HG02642 (cell line): ENCODE data around the gene SCNM1.
"Not testable (repeated sequence)": the region's sequence is repeated elsewhere in the genome, so short reads cannot be mapped to it uniquely, and the experiment has no call there.

ENCODE experiments used
- ATAC-seq: cut with Tn5 transposase; IDR thresholded peaks from one replicate; pipeline ENCODE4 v1.9.1; 2021; ENCODE audit warnings: mild to moderate bottlenecking; ENCODE audit not compliant: unreplicated experiment, poor library complexity

SCNM1 gene

DNA sequence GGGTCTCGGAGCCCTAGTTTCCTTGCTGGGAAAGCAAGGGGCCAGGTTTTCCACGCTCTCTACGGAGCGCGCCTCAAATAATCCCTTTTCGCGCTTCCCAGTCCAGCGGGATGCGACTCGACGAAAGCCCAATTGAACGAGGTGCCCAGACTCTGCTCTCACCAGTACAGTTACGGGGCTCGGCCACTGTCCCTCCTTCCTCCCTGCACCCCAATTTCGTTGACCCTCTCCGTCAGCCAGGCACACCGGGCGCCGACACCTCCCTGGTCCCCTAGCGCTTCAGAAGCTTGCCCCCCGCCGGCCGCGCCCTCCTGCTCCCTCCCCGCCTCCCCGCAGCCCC is 19.9 kb upstream of the SCNM1 start:
- ATAC-seq = peak; percentile 4

DNA sequence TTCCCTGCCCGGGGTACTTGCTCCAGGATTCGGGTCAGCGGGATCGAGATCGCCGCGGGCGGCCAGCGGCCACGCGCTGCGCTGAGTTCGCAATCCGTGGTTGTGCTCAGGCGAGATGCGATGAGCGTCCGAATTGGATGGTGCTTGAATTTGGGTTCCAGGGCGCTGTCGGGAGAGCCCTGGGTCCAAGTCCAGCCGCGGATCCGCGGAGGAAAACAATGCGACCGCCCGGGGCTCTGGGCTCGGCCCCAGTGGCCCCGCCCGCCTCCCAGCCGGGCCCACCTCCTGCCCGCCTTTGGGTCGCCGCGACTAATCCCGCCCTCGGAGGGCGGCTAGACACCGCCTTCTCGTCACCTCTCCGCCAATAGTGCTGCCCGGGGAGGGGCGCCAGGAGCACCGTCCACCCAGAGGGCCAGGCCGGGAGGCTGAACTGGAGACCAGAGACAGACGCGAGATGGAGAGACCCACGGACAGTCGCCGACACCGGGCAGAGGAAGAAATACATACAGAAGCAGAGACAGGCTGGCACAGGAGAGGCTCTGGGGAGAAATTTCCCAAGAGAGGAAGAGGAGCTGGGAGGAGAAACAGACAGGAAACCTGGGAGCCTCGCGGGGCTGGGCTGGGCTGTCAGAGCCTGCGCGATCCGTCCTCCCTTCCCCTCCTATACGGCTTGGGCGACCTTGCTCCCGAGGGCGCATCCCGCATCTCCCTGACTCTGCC is 19.4 kb upstream of the SCNM1 start, which contains the start of gene SEMA6C:
Gene SEMA6C, minus strand, starts transcription at position 220 of the 720 bp plus-strand sequence. CDS start 4,010 bp downstream, outside the sequence.
- ATAC-seq = peak; percentile 99

DNA sequence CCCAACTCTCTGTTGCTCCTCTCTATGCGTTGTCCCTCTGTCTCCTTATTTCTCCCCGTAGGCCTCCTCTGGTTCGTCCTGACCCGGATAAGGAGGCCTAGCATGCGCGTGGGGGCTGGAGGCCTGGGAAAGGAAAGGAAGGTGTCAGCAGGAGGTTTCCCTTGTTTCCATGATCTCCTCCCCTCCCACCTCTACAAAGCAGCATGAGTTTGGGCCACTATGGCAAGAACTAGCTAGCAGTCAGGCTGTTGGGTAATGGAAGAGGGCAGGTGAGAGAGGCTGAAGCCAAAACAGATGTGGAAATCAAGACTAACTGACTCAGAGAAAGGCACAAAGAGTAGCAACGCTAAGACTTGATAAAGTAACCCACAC is 18.8 kb upstream of the SCNM1 start:
- ATAC-seq = peak; percentile 4

DNA sequence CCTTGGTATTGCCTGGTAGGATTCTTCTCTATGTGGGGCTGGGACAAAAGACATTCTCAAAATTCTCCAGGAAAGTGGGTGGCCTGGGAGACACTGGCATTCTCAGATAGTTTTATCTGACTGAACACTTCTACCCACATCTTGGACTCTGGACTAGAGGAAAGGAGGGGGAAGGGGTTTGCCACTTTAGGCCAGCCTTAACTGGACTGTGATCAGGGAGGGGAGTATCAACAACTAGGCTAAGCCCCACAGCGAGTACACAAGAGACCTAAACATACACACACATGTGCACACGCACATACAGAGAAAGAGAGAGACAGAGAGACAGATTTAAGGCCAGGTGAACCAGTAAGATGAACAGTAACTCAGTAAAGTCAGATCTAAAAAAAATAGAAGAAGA is 18.3 kb upstream of the SCNM1 start:
- no peak for ATAC-seq

DNA sequence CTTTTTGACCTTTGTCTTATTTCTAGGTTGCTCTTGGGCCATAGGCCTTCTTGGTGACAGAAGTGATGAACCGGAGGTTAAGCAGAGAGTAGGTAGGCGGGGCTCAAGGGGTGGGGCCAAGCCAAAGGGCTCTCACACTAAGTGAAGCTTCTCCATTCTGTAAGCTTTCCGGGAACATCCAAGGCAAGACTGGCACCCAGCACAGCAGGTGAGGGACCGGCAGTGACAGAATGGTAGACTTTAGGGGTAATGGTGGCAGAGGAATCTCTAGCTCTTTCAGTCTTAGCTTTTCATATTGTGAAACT is 9.5 kb upstream of the SCNM1 start, which contains the start of gene TNFAIP8L2:
Gene TNFAIP8L2, plus strand, starts transcription at position 135 of the 305 bp plus-strand sequence. CDS start 2,049 bp downstream, outside the sequence.
- peak; percentile 69 for ATAC-seq

DNA sequence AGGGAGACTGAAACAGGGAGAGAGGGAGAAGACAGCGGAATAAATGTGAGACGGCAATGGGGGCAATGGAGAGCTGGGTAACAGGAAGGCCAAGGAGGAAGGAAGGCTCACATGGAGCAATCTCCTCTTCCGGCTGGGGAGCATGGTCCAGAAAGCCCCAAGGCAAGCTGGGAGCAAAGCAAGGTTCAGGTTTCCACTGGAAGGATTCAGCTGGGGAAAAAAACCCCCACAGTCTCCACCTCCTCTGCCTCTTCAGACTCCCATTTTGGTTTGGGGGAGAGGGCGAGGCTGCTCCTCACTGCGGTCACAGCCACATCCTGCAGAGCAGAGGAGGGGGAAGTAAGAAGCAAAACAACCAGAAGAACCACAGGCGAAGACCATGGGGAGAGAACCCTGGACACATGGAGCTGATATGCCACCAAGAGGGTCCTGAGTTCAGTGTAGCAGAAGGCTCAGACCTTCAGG is 8.8 kb upstream of the SCNM1 start:
- ATAC-seq = peak; percentile 26

DNA sequence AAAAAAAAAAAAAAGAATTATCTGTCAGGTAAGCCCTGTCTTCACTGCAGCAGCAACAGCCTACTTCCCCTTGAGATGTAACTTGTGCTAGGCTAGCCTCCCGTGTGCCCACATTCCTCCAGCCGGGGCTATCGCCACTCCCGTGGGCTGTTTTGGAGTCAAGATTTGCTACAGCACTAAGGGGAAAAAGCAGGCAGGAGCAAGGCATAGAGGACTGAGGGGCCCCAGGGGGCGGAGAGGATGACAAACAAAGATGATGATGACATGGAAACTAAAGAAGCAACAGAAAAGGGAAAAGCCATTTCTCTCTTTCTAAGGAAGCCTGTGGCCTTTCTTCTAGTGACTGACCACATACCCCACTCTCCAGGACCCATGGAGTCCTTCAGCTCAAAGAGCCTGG is 7.6 kb upstream of the SCNM1 start:
- ATAC-seq = no peak

DNA sequence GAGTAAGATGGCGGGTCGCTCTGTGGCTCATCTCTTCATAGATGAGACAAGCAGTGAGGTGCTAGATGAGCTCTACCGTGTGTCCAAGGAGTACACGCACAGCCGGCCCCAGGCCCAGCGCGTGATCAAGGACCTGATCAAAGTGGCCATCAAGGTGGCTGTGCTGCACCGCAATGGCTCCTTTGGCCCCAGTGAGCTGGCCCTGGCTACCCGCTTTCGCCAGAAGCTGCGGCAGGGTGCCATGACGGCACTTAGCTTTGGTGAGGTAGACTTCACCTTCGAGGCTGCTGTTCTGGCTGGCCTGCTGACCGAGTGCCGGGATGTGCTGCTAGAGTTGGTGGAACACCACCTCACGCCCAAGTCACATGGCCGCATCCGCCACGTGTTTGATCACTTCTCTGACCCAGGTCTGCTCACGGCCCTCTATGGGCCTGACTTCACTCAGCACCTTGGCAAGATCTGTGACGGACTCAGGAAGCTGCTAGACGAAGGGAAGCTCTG is 7.1 kb upstream of the SCNM1 start:
- no peak for ATAC-seq

DNA sequence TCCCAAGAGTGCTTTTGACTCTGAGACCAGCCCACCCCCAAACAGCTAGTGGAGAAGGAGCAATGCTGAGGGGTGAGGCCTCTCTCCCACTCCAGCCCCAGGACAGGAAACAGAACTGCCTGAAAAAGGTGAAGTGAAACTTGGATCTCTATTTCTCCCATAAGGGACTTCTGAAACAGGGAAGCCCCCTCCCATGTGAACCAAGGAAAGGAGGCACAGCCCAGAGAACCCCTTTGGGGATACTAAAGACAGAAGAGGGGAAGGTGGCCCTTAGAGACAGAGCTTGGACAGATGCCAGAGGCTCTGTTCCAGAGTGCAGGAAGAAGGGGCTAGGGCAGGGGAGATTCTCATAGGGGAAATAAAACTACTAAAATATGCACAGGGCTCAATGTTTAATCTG is 6.6 kb upstream of the SCNM1 start:
- ATAC-seq = no peak

DNA sequence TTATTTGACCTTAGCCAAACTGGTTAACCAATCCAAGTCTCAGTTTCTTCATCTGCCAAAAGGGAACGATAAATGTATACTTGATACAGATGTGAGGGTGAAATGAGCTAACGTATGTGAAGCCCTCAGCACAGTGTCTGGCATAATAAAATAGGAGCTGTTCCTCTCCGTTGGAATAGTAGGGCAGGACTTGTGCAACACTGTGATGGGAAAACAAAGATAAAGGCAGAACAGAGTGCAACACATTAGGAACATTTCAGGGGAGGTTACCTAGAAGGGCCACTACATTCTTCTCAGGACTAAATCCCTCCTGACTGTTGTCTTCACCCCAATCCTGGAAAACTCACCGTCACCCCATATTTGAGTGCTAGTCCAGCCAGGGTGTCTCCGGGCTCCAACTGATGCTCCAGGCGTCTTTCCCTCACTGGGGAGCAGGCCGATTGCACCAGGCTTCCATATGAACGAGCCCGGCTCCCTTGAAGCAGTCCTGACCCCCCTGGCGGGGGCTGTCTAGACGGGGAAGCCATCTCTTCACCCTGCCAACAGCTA is 1.1 kb upstream of the SCNM1 start:
- no peak for ATAC-seq

DNA sequence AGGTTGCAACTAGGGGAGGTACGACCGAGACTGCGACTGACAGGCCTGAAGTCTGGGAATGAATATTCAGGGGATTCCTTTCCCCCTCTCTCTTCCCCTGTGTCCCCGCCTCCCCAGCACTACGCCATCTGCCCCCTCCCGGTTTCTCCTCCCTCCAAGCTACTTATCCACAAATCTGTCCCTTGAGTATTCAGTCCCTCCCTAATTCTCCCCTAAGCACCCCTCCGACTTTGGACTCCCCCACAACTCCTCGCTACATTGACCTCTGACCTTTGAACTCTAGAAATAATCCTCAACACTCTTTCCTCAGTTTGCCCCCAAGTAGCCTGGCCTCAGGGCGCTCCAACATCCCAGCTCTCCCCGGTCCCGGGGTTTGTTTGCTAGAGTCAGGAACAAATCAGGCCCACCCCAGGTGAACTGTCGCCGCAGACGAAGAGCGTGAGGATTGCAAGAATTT is 635 bp upstream of the SCNM1 start:
- ATAC-seq = no peak

DNA sequence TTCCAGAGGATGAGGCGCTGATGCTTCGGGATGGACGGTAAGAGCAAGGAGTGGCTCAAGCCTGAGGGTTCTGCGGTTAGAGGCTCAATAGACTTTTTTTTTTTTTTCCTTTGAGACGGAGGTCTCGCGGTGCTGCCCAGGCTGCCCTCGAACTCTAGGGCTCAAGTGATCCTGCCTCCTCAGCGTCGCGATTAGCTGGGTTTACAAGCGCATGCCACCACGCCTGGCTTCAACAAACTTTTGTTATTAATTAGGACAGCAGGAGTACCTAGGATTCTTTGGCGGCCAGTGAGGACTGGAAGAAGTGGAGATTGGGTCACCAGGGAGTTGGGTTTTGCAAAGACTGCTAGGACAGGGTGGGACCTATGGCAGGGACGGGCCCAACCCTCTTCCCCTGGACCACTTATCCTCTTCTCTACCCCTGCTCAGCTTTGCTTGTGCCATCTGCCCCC is 587 bp downstream of the SCNM1 start:
- no peak for ATAC-seq

DNA sequence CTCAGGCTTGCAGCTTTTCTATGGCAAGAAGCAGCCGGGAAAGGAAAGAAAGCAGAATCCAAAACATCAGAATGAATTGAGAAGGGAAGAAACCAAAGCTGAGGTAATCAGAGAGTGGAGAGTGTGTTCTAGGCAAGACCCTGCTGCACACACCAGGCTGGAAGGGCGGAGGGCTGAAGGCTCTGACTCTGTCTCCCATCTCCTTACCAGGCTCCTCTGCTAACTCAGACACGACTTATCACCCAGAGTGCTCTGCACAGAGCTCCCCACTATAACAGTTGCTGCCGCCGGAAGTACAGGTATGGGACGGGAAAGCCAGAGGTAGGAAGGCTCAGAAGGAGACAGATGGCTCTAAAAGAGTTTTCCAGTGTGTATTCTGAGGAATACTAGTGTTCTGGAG is 1.2 kb downstream of the SCNM1 start:
- ATAC-seq = no peak

DNA sequence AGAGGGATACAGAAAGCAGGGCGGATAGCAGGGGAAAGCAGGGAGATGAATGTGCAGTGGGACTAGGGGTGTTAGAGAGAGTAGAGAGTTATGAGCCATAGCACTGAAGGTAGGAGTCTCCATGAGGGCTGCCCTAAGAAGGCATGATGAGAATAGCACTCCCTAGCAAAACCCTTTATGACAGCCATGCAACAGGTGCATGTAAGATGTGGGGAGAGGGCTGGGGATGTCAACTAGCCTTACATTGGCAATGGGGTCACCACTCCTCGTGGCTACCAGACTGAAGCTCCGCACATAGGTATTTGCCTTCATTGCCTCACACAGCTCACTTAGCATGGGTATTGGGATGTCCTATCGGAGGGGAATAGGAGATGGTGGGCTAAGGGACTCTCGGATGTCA is 5.2 kb downstream of the SCNM1 start:
- ATAC-seq = no peak

DNA sequence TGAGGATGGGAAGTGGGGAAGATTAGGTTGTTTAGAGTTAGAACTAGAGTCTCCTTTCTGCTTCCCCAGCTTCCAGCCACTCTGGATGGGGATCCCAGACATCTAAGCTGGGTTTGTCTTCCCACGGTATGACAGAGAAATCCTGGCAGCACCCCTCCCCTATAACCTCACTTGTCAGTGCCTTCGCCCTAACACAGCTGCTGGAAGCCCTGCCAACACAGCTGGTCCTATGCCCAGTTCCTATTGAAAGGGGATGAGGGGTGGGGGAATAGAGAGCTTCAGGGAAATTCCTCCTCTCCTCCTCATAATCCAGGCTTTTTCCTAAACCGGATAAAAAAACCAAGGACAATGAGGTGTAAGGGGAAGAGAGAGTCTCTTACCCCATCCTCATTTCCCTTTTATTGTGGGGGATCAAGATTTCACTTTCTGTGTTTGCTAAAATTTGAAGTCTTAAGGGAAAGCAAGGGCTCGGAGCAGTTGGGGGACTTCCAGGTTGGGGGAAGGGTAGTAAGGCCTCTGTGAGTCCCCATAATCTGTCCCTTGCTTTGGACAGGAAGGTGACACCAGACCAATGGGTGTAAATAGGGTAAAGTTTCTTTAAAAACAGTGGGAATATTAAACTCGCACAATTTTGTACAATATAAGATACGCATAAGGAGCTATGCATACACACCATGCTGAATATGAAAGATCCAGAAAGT is 9.2 kb downstream of the SCNM1 start:
- no peak for ATAC-seq

DNA sequence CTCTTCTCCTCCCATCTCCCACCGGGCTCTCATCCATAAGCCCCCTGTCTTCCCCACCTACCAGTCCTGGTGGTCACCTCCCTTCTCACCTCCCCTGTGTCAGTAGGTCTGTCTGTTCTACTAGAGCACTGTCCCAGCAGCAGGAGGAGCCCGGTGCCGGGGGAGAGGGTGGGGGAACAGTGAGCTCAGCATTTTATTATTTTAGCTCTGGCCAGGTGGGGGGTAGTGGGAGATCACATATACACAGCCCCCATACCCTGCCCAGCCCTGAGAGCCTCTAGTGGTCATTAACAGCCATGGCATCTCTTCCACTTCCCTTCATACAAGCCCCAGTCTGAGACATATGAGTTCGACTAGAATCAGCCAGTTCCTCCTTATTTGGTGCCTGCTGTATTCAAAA is 9.9 kb downstream of the SCNM1 start, which contains the start of gene TMOD4:
Gene TMOD4, minus strand, starts transcription at position 119 of the 400 bp plus-strand sequence. CDS start 1,106 bp downstream, outside the sequence.
- ATAC-seq = no peak

DNA sequence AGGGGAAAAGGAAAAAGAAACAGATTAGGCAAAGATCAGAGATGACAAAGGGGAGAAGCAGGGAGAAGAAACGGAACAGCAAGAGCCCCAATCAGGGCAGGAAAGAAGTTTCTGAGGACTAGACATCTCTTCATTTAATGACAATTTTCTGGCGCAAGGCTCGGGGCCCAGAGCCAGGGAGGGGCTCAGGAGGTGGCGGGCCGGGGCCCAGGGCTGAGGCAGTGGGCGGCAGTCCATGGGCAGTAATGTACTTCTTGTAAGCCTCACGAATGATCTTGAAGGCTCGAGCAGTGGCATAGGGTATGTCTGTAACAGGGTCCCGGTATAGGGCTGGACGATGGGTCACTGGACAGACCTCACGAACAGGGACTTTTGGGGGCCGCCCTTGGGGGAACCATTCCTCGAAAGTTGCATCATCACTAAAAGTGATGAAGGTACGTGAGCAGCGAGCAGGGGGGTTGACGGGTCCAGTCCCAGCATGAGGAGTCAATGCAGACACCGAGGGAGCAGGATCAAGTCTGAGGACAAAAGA is 10.6 kb downstream of the SCNM1 start:
- no peak for ATAC-seq

DNA sequence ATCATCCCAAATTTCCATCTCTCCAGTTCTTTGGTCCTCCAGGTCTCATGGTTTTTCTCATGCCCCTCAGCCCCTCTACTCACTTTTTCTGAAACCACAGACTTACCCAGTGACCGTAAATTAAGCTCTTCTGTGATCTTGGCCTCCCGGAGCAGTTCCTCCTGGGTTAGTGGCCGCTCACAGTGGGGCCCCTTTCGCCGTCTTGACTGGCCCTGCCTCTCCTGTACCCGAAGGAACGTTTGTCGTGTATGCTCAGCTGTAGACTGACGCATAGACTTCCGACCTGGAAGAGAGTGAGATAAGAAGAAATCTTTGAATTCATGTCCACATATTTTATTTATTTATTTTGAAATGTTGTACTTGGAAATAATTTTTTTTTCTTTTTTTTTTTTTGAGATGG is 18.3 kb downstream of the SCNM1 start:
- ATAC-seq = no peak

DNA sequence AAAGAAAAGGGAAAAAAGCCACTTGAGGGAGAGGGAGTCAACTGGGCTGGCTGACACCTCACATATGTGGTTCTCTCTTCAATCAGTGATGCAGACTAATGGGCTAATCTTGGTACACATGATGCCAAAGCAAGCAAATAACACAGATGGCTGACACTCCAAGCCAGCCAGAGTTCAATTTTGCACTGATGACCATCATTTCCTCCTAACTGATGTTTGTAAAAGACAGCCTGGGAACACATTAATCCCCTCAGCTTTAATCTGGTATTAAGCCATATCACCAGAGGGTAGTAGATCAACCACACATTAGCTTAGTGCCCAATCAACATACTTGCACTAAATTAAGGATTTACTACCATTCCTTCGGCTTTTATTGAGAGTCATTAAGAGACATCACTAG is 21.3 kb downstream of the SCNM1 start:
- no peak for ATAC-seq

DNA sequence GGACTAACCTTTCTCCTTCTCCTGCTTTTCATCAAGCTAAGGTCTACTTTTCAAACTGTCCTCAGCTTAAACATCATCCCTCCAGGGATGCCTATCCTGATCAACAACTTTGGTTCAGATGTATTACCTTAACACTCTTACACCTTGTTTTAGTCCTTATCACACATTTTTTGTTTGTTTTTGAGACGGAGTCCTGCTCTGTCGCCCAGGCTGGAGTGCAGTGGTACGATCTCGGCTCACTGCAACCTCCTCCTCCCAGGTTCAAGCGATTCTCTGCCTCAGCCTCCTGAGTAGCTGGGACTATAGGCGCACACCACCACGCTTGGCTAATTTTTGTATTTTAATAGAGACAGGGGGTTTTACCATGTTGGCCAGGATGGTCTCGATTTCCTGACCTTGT is 22.7 kb downstream of the SCNM1 start:
- not testable (repeated sequence) for ATAC-seq
